GM21786 (cell line): ENCODE results near the gene MKI67.

ENCODE experiments used
- ATAC-seq: cut with Tn5 transposase; IDR thresholded peaks from one replicate; pipeline ENCODE4 v1.9.1; 2021; ENCODE audit not compliant: unreplicated experiment

The MKI67 gene

DNA sequence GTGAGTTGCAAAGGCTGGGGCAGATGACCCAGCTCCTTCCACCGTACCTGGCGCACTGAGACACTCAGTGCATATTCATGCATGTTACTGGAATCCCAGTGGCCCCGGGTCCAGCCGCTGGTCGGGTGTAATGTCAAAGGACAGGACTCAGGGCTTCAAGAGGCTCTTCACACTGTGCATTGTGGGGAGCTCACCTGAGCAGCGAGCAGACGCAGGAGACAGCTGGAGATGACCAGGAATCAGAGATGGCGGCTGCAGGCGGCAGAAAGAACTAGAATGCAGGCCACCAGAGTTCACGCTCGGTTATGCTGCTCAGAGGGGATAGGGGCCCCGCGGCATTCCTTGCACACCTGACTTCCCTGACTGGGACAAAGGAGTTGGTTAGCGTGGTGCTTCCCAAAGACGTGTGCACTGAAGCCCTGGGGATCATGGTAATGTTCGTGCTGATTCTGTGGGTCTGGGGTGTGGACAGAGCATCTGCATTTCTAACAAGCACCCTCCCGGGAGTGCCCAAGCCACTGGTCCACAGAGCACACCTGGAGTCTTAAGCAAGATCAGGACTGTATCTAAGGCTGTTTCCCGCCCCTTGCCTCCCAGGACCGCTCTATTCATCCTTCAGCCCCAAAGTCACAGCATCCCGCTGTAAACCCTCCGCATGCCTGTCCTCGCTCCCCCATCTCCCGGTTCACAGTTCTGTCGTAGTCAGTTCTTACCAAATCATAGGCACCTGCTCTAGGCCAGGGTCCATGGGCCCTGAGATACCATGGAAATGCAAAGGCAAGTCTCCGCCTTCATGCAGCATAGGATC, 71.0 kb downstream of the MKI67 start:
- no peak for ATAC-seq

DNA sequence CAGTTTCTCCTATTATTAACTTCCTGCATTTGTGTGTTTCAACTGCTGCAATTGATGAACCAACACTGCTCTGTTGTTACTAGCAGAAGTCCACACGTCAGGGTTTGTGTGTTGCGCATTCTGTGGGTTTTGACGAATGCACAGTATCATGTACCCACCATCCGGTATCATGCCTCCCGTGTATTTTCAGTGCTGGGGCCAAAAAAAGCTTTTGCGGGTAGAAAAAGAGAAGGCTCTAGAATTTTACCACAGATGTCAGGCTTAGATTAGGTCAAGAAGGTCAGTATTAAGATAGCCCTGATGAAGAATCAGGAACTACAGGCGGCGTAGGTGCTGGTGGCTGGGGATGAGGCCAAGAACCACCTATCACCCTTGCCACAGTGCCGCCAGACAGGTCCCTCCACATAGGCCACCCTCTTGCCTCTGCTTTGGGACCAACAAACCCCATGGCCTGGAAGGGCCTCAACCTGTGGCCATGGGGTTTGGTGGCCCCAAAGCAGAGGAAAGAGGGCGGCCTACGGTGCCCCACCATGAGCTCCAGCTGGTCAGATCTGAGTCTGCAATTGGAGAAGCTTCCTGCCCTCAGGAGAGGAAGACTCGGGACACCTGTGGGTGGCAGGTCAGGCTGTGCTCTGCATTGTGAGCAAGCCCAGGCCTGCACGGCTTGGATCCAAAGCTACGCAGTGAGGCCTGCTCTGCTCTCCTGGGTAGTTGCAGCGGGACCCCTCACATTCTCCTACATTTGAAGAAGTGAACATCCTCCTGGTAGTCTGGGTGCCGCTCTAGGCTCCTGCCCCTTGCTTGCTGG, 71.9 kb downstream of the MKI67 start:
- no peak for ATAC-seq

DNA sequence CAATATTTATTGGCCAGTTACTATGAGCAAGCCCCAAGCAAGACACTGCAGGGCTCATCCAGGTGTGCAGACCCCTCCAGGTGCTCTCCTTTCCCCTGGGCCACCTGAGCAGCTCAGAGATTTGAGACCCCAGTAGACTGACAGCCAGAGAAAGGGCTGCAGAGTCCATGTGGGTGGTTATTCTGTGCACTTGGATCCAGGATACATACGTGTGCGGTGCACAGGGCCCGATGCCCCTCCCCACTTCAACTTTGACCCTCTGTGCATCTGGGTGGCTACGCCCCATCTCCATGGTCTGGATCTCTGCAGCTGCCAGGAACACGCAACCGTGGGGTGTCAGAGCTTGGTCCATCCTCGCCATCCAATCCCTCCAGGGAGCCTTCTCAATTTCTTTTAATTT, 72.9 kb downstream of the MKI67 start:
- no peak for ATAC-seq

DNA sequence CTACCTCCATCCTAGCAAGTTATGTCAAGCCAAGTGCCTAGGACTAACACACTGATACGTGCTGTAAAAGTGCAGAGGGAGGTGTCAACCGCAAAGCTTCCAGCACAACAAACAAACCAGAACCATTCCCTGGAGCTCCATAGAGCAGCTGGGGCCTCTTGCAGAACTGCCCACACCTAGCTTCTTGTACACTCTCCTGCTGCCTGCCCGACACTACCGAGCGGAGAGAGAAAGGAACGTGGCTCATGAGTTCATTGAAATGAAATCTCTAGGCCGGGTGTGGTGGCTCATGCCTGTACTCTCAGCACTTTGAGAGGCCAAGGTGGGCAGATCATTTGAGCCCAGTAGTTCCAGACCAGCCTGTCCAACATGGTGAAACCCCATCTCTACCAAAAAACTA, 73.5 kb downstream of the MKI67 start:
- ATAC-seq: no peak

DNA sequence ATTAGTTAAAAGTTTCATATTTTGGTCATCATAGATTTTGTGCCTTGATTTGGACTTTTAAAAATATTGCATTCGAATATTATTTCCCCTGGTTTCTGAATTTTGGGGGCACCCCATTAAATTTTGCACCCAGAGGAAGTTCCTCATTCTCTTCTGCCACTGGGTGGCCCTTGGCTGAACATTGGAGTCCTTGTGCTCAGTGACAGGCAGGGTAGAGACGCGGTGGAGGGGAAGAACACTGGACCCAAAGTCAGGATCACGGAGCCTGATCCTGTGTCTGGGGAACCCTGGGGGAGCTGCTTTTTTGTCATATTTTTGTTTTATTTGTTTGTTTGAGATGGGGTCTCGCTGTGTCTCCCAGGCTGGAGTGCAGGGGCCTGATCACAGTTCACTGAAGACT, 74.7 kb downstream of the MKI67 start:
- no peak for ATAC-seq

DNA sequence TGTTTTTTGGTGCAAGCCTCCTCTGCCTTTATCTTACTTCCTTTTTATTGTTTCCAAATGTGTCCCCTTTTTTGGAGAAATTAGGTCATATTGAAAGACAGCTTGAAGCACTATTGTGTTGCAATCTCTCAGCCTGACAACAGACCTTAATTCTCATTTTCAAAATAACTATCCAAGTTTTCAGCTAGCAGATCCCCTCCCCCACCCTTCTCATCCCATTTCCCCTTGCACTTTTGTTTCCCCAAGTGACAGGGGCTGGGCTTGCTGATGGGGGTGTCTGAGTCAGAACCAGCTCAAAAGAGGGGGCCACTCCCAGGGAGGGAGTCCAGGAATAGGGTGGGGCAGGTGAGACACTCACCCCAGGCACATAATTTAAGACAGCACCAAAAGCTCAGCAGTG, 75.3 kb downstream of the MKI67 start:
- ATAC-seq: no peak

DNA sequence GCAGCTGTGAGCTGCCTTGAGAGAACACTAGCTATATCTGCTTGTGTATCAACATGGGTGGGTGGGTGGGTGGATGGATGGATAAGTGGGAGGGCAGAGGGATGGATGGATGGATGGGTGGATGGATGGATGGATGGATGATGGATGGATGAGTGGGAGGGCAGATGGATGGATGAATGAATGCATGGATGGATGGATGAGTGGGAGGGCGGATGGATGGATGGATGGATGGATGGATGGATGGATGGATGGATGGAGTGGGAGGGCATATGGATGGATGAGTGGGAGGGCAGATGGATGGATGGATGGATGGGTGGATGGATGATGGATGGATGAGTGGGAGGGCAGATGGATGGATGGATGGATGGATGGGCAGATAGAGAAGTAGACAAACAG, 76.1 kb downstream of the MKI67 start:
- no peak for ATAC-seq

DNA sequence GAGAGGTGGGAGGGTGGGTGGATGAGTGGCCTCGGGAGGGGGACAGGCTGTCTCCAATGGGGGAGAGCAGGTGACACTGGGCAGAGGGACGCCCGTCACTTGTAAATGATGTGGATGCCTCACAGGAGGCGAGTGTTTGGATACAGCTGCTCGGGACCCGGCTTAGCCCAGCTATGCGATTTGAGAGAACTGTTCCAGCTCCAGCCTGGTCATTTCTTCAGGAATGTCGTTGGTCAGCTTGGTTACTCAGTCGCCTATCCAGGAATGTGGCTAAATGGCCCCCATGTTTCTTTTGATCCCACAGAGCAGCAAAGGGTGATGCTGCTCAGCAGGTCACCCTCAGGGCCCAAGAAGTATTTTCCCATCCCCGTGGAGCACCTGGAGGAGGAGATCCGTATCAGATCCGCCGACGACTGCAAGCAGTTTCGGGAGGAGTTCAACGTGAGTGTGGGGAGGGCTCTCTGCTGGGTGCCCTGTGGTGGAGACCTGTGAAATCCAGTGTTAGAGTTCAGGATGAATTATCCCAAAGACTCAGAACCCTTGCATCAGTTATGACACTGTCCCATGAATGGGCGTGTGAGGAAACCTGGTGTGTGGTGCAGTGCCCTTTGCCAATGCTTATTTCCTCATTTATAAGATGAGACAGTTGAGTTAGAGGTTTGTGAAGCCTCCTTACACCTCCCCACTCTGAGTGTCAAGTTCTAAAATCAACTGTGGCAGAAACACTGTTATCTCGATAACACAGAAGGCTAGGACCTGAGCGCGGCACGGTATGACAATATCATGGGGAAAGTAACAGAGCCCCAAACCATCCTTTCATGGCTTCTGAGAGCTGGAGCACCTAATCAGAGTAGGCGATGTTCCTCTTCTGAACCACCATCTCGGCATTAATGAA, 76.8 kb downstream of the MKI67 start:
- ATAC-seq: no peak

DNA sequence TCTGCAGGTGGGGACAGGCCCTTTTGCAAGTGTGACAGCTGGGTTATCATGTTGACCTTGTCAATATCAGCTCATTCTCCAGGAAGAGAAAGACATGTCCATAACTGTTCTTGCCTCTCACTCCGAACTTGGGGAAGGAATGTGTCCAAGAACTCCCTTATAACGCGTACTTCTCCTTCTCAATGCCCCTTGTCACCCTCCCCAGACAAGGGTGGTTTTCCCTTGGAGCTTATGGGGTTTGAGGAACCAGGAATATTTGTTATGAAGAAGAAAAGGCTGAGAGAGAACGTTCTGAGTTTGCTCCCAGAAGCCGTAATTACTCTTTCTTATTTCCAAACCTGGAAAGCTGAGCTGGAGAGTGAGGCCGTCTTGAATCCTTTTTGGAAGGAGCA, 77.4 kb downstream of the MKI67 start:
- ATAC-seq: no peak

DNA sequence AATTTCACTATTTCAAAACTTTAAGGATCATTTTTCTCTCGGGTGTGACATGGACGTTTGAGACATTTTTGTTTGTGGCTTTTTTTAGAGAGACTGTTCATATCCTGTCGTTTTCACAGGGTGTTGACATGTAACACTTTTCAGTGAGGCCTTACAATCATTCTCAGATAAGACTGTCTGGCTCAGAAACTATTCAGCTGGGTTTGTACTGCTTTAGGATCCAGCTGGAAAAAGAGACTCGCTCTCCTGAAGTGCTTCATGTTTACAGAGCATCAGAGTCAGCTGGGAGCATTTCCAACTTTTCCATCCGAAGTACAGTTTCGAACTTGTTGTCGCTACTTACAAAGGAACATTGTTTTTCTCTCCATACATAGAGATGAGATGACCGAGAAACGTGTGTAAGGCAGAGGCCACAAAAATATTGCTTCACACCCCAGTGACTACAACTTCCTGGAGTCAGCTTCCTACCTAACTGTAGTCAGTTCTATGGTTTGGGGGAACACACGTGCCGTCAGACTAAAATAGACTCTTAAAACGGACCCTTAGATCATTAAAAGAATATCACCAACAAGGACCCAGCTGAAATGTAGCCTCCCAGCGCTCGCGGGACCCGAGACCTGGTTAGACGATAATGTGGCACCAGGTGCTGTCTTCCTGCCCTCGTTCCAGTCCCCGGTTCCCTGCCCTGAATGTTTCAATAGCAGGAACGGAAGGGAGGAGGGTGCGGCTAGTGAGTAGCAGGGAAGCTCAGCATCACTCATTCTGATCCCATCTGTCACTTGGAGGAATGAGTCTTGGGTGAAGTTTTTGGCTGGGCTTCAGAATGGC, 78.0 kb downstream of the MKI67 start:
- ATAC-seq: peak; percentile 27

DNA sequence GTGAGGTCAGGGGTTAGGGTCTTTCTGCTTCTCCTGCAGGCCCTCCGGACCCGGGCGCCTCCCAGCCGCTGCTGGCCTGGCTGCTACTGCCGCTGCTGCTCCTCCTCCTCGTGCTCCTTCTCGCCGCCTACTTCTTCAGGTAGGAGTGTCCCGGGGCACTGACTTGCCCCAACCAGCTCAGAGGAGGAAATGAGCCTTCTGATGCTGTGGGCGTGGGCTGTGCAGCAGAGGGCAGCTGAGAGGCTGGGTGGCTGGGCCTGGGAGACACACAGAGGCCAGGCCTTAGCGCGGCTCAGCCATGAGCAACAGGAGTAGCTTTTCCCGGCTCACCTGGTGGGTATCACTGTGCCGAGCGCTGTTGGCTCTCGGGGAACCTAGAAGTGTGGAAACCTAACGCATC, 78.9 kb downstream of the MKI67 start:
- ATAC-seq: peak; percentile 98

DNA sequence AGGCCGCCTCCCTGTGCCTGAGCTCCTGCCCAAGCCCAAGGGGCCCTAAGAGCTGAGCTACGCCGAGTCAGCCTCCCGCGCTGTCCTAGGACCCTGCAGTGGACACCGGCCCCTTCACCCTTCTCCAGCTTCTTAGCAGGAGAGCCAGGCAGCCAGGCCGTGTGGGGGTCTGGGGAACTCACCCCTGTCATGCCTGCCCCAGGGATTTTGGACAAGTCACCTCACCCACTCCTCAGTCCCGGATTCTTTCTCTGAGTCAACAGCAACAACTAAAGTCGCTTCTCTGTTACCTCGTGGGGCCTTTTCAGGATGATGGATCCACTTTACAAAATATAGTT, 79.3 kb downstream of the MKI67 start:
- no peak for ATAC-seq
